ENCODE results near the gene OR6C68. TPM values are rescaled to one million over a fixed set of nuclear protein-coding genes. Genes with fewer than 3 reads are reported as not detected.

The OR6C68 gene
- total and polyA plus RNA-seq, 9 of the 15 experiments (the other 6 are each of a cell fraction or from before 2014, with no cell fraction given) = not detected

DNA sequence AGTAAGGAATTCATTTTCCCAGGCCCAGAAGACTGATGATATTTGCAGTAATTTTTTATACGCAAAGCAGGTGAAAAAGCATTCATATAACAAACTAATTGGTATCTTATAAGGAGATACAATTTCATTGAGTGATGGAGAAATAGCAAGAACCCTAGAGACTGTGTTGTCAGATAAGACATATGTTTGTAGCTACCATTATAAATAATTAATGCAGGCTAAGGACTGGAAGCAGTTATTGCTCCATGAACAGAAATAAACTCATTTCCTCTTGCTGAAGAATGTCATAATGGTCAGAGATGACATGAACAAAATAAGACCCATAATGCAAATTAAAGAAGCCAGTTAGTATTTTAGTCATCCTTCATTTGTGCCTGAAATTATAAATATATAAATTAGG is 46.8 kb upstream of the OR6C68 start (continued):
- no peak for TF ChIP-seq ZNF551 (CRISPR knock-in tag; IDR thresholded peaks at IDR 0.05)
- TF ChIP-seq, protein P1, sequence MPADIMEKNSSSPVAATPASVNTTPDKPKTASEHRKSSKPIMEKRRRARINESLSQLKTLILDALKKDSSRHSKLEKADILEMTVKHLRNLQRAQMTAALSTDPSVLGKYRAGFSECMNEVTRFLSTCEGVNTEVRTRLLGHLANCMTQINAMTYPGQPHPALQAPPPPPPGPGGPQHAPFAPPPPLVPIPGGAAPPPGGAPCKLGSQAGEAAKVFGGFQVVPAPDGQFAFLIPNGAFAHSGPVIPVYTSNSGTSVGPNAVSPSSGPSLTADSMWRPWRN (IDR thresholded peaks at IDR 0.05; ENCODE audit: low read depth) = no peak
- TF ChIP-seq, protein P2, sequence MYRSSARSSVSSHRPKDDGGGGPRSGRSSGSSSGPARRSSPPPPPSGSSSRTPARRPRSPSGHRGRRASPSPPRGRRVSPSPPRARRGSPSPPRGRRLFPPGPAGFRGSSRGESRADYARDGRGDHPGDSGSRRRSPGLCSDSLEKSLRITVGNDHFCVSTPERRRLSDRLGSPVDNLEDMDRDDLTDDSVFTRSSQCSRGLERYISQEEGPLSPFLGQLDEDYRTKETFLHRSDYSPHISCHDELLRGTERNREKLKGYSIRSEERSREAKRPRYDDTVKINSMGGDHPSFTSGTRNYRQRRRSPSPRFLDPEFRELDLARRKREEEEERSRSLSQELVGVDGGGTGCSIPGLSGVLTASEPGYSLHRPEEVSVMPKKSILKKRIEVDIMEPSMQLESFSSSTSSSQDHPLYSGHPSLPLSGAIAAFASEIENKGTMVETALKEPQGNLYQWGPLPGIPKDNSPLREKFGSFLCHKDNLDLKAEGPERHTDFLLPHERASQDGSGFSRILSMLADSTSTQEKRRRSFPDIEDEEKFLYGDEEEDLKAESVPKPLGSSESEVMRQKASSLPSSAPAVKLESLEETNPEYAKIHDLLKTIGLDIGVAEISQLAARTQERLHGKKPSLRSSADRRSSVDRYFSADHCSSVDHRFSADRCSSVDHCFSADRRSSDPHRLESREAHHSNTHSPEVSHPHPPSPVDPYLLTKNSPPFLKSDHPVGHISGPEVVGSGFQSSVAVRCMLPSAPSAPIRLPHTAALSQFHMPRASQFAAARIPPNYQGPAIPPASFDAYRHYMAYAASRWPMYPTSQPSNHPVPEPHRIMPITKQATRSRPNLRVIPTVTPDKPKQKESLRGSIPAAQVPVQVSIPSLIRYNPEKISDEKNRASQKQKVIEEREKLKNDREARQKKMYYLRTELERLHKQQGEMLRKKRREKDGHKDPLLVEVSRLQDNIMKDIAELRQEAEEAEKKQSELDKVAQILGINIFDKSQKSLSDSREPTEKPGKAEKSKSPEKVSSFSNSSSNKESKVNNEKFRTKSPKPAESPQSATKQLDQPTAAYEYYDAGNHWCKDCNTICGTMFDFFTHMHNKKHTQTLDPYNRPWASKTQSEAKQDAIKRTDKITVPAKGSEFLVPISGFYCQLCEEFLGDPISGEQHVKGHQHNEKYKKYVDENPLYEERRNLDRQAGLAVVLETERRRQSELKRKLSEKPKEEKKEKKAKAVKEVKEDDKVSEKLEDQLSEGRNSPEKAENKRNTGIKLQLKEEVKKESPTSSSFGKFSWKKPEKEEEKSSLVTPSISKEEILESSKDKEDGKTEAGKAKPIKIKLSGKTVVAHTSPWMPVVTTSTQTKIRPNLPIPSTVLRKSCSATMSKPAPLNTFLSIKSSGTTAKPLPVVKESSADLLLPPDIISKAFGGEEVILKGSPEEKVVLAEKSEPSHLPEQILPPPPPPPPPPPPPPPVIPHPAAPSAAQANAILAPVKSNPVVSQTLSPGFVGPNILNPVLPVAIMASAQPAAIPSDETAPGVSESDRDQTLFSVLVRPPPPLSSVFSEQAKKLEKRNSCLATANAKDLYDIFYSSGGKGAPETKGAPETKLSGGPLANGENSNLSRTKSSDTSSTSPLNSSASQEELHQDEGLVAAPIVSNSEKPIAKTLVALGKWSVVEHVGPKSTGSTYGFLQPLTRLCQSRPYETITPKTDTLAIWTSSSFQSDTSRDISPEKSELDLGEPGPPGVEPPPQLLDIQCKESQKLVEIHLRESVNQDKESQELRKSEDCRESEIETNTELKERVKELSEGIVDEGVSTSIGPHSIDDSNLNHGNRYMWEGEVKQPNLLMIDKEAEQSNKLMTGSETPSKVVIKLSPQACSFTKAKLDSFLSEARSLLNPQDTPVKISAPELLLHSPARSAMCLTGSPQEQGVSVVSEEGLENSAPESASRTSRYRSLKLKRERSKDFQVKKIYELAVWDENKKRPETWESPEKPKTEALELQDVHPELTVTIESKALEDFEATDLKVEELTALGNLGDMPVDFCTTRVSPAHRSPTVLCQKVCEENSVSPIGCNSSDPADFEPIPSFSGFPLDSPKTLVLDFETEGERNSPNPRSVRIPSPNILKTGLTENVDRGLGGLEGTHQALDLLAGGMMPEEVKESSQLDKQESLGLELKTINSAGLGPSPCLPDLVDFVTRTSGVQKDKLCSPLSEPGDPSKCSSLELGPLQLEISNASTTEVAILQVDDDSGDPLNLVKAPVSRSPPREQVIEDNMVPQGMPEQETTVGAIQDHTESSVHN (IDR thresholded peaks at IDR 0.05; ENCODE audit: borderline replicate concordance in 1 of 2, low read depth in 1 of 2) = no peak
- TF ChIP-seq MTF1 (CRISPR knock-in tag; IDR thresholded peaks at IDR 0.05; ENCODE audit: borderline replicate concordance) = no peak
- TF ChIP-seq, protein P3, sequence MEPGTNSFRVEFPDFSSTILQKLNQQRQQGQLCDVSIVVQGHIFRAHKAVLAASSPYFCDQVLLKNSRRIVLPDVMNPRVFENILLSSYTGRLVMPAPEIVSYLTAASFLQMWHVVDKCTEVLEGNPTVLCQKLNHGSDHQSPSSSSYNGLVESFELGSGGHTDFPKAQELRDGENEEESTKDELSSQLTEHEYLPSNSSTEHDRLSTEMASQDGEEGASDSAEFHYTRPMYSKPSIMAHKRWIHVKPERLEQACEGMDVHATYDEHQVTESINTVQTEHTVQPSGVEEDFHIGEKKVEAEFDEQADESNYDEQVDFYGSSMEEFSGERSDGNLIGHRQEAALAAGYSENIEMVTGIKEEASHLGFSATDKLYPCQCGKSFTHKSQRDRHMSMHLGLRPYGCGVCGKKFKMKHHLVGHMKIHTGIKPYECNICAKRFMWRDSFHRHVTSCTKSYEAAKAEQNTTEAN (CRISPR knock-in tag; IDR thresholded peaks at IDR 0.05) = no peak
- TF ChIP-seq, protein P4, sequence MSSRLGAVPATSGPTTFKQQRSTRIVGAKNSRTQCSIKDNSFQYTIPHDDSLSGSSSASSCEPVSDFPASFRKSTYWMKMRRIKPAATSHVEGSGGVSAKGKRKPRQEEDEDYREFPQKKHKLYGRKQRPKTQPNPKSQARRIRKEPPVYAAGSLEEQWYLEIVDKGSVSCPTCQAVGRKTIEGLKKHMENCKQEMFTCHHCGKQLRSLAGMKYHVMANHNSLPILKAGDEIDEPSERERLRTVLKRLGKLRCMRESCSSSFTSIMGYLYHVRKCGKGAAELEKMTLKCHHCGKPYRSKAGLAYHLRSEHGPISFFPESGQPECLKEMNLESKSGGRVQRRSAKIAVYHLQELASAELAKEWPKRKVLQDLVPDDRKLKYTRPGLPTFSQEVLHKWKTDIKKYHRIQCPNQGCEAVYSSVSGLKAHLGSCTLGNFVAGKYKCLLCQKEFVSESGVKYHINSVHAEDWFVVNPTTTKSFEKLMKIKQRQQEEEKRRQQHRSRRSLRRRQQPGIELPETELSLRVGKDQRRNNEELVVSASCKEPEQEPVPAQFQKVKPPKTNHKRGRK (tag; IDR thresholded peaks at IDR 0.05) = no peak
- no peak for TF ChIP-seq TFAM (CRISPR knock-in tag; conservative IDR thresholded peaks at IDR 0.05)

Data from K562 (cell line).